Stimulated activated CD8-positive, alpha-beta memory T cell treated with anti-CD3 and anti-CD28 coated beads, Interleukin-4, amount 100 ng/mL, for 4 hours (primary cell): ENCODE data around the gene SCAMP3.
A peak's percentile ranks its signal among the peaks of the same experiment; 100 is the strongest.
"Not testable (repeated sequence)": the region's sequence is repeated elsewhere in the genome, so short reads cannot be mapped to it uniquely, and the experiment has no call there.

ENCODE experiments used
- DNase-seq, 2 donors: peaks; one replicate each; pipeline ENCODE4 v3.0.0-alpha.2; 2020; ENCODE audit warnings: low read depth in 2 of 2, low spot score in 1 of 2

SCAMP3 gene

DNA sequence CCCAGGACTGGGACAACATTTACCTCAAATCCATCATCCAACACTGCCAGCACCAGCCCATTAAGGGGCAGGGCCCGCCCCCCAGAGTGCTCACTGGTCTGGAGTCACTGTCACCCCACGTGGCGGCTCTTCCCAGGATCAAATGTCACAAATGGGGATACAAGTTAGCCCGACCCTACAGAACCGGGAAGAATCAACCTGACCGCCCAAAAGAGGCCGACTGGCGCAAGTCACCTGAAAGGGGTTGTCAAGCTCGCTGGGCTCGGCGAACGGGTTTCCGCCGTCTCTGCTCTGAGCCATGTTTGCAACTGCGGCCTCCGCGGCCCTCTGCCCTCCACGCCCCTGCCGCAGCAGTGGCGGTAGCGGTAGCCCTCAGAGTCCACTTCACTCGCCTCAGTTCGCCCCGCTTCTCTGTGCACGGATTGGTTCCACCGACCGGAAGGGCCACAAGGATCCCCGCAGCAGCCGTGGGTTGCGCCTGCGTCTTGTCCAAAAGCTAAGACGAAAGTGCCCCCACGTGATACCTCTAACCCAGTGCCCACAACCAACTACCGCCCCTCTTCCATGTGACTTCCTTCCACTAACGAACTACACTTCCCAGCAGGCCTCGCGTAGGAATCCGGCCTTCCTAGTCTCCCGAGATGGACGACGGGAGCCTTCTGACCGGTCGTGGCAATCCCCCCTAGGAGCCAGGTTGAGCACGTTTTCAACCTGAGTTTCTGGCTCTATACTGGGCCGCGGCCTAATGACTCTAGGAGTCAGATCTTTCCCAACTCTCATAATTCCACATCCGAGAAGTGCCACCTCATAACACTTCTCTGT lies at the start of gene SCAMP3:
SCAMP3 (minus strand) TSS at position 509 of the 822 bp plus-strand sequence; CDS start at position 300, 209 bp downstream.
- peak; percentile 68 to 78 for DNase-seq

DNA sequence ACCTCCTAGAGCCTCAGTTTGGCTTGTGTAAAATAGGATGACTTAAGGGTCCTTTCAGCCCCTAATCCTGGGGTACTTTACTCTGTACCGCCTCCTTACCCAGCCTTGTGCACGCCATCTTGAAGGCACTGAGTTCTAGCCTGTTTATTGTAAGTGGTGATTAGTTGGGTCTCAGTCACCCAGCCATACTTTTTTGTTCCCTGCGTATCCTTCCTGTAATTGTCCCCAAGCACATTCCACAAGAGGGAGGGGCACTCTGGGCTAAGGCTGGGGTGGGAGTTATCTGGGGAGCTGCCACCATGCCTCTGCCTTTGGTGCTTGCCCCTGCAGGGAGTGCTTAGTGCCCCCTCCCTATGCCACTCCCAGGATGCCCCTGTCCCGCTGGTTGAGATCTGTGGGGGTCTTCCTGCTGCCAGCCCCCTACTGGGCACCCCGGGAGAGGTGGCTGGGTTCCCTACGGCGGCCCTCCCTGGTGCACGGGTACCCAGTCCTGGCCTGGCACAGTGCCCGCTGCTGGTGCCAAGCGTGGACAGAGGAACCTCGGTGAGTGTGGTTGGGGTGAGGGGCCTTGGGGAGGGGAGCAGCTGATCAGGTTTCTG lies 47.4 kb upstream of the SCAMP3 start:
- no peak for DNase-seq

DNA sequence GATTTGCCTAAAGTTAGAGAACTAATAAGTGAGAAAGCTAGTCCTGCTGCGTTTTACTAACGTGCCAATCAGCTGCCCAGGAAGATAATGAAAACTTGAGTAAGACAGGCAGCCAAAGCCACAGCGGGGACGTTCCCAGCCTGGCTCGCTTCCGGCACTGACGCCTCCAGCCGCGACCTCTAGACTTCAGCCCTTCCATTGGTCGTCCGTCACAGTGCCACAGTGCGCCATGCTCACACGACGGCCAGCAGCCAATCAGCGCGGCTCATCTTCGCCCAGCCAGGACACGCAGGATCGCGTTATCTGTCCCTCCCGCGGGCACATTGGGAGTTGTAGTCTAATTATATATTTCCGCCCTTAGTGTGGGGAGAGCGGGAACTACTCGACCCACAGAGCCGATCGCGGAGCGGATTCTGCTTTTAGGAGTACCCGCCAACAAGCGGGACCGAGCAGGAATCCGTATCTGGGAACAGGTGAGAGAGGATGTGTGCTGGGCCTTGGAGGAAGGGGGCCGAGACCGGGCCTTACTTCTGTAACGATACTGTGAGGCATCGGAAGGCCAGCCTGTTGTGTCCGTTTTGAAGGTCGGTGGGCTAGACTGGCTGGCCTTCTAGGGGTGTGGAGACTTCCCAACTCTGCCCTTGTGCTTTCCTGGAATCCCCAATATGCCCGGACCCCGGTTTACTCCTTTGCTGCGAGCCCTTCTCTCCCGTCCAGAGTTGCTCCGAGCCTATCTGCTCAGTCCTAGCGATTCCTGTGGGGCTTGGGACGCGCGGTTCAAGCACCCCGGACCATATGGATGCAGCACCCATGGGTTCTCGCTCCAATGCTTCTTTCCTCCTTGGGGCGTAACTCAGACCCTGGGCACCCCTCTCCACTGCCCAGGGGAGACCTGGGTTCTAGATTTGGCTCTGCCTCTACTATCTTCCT lies 46.6 kb upstream of the SCAMP3 start, which contains the start of gene FDPS:
FDPS (plus strand) TSS at position 374 of the 930 bp plus-strand sequence. CDS start 924 bp downstream, outside the sequence.
- DNase-seq = peak; percentile 90 to 96

DNA sequence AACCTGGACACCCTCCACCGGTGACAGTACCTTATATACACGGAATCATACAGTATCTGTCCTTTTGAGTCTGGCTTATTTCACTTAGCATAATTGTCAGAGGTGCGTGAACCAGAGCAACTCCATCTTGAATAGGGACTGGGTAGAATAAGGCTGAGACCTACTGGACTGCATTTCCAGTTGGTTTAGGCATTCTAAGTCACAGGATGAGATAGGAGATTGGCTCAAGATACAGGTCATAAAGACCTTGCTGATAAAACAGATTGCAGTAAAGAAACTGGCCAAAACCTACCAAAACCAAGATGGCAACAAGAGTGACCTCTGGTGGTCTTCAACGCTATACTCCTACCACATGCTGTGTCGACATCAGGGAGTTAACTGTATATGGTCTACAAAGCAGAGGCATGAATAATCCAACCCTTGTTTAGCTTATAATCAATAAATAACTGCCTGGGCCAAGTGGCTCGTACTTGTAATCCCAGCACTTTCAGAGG lies 45.1 kb upstream of the SCAMP3 start:
- DNase-seq = no peak

DNA sequence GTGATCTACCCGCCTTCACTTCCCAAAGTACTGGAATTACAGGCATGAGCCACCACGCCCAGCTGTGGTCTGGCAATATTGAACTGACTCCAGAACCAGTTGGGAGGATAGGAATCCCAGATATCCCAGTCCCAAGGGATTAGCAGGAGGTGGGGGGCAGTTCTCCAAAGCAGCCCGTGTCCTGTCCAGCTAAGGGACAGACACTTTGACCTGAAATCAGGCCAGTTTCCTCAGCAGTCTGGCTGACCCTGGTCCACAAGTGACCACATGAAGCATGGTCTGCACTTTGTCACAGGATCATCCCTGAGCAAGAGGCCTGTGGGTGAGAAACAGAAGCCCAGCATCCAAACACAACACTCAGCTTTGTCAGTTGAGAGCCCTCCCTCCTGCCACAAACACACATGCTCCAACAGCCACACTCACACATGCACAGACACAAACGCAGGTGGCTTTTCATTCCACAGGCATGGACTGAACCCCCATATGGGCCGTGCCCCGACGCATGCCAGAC lies 43.8 kb upstream of the SCAMP3 start:
- no peak for DNase-seq

DNA sequence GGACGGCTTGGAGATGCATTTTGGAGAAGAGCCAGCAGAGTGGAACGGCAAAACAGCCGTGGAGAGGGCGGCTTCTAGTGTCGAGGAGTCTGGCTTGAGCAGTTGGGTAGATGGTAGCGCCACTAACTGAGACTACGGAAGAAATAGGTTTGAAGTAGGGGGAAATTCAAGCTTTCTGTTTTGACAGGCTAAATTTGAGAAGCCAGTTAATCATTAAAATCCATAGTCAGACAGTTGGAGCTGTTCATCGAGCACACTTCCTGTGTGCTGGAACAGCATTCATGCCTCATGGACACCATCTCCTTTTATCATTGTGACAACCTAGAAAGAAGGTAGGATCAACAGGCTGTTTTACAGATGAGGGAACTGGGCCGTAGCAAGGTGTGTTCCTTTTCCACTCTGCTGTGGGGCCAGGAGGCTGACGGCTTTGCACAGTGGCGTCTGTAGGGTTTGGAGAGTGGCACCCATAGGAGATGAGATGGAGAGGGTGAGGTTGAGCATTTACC lies 42.5 kb upstream of the SCAMP3 start:
- DNase-seq = no peak

DNA sequence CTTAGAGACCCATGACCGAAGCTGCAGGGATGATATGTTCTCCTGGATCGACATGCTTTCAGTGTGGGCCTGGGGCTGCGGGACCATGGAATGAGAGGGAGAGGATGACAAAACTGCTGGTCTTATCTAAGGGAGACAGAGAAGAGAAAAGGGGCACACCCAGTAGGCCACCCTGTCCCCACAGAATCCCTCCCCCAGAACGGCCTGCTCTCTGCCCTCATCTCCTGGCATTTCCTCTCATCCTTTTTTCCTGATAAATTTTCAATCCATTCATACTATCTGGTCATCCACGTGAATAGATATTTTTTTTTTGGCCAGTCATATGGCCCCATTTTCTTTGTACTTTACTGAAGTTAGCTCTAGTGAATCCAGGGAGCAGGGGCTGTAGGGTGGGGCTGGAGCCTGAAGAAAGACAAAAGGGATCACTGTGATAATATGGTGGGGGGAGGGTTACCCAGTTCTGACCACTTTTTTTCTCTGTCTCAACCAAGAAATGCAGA lies 39.2 kb upstream of the SCAMP3 start, which contains the start of gene PKLR:
PKLR (minus strand) TSS at position 97 of the 500 bp plus-strand sequence; CDS start at position 54, 43 bp downstream.
- no peak for DNase-seq

DNA sequence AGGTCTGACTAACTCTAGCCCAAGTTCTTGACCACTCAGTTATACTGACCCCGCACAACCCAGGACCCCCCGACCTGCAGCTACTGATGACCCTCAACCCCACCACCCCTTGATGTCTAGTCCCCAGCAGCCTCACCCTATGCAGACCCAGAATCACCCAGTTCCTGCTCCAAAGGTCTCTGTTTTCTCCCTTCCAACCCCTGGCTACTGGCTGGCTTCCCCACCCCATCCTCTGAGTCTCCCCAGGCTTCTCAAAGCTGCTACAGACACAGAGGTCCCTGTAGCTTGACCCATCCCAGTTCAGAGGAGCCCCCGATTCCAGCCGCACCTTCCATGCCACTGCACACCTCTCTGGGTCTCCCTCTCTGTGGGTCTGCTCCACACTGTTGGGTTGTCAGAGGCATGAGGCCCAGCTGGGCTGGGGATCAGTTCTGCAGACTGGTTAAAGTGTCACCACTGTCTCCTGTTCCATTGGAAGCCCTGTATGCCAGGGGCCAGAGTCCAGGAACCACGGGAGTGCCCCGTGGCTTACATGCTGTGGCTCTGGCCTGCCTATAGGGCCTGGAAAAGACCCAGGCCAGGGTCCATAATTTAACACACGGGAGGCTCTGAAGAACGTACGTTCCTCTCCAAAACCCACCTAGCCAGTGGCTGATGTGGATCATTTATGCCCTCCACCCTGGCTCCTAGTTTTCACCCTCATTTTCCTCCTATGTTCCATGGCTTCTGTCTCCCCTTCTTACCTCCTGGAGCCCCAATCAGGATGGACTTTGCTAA lies 38.6 kb upstream of the SCAMP3 start:
- no peak for DNase-seq

DNA sequence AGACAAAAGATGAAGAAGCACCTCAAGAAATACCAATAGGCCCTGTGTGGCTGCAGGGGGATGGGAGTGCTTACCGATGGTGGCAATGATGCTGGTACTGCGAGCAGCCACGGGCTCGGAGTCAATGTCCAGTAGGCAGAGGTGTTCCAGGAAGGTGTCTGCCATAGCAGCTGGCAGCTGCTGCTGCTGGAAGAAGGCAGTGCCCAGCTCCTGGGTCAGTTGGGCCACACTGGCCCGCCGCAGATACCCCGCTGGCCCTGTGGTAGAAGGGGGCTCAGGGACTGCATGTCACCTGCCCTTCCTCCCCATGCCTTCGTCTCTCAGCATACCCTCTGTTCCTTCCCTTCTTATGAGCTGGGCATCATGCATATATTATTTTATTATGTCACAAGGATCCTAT lies 37.9 kb upstream of the SCAMP3 start:
- DNase-seq = no peak

DNA sequence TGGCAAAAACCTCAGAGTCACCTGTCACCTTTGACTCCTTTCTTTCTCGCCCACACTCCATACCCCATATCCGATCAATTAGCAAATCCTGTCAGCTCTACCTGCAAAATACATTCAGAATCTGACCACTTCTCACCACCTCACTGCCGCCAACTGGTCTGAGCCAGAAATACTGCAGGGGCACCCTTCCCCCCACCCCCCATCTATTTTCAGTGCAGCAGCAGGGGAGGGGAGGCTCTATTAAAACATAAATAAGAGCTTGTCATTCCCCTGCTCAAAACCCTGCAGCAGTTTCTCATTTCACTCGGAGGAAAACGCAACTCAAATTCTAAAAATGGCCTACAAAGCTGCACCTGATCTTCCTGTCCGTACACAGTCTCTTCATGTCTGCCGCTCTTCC lies 35.2 kb upstream of the SCAMP3 start:
- DNase-seq = no peak

DNA sequence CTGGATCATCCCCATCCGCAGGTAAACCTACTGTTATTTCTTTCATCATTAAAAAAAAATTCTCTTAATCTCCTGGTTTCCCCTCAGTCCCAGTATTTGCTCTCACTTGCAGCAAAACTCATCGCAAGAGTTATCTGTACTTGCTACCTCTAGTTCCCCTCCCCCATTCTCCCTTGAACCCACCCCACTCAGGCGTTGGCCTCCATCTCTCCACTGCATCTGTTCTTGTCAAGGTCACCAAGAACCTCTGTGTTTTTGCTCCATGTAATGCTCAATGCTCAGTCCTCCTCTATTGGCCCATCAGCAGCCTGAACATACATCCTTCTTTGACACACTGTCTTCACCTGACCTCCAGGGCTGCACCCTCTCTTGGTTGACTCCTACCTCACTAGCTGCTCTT lies 34.5 kb upstream of the SCAMP3 start:
- no peak for DNase-seq

DNA sequence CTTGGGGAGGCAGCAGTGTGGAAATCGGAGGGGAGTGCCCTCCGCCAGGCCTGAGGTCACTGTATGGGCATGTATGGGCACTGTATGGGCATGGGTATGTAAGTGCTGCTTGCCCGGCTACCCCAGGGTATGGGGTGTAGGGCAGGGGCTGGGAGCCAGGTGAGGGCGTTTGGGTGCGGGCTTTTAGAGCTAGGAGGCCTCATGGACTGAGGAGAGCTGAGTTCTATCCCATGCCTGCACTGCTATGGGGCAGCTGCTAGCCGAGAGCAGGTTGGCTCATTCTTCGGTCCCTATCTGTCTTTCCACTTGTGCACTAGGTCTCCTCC lies 33.7 kb upstream of the SCAMP3 start:
- DNase-seq = no peak

DNA sequence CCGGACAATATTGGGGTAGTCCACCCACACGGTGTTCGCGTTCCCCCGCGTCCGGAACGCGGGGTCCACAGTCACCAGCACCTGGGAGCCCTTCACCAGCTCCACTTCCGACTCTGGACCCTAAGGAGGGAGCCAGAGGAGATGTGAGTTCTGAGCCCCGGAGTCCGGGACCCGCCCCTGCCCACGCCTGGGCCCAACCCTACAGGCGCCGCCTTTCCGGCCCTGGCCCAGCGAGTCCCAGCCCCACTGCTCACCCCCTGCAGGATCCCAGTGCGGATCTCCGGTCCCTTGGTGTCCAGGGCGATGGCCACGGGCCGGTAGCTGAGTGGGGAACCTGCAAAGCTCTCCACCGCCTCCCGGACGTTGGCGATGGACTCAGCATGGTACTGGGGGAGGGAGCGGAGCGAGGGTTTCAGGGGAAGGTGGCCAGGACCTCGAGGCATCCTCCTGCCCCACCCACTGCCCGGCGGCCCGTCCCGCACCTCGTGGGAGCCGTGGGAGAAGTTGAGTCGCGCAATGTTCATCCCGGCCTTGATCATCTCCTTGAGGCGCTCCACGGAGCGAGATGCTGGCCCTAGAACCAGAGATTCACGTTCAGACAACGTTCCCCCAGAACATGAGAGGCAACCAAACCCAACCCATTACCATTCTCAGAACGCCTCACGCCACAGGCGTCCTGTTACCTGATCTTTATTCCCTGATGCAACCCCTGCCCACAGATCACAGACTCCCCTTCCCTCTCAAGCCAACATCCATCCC lies 33.2 kb upstream of the SCAMP3 start:
- no peak for DNase-seq

DNA sequence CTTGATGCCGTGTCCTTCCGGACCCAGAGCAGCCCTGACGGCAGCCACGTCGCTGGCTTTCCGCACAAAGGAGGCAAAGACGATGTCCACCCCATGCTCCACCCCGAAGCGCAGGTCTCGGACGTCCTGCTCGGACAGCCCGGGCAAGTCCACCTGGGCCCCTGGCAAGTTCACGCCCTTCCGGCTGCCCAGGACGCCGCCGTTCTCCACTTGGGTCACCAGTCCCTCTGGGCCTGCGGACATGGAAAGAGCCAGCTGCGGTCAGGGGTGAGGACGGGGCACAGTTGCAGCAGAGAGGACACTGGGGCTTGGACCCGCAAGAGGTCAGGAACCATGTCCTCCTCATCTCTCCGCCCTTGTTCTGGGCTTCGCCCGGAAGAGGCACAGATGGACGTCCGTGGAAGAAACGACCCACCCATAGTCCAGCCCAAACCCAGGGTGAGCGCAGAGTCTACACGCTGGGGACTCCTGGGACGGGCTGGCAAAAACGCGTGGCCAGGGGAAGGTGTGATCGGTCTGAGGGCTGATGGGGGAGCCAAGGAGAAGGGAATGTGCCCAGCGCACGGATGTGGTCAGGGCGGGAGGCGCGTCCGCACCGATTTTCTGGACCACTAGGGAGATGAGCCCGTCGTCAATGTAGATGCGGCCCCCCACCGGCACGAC lies 32.5 kb upstream of the SCAMP3 start:
- DNase-seq = no peak

DNA sequence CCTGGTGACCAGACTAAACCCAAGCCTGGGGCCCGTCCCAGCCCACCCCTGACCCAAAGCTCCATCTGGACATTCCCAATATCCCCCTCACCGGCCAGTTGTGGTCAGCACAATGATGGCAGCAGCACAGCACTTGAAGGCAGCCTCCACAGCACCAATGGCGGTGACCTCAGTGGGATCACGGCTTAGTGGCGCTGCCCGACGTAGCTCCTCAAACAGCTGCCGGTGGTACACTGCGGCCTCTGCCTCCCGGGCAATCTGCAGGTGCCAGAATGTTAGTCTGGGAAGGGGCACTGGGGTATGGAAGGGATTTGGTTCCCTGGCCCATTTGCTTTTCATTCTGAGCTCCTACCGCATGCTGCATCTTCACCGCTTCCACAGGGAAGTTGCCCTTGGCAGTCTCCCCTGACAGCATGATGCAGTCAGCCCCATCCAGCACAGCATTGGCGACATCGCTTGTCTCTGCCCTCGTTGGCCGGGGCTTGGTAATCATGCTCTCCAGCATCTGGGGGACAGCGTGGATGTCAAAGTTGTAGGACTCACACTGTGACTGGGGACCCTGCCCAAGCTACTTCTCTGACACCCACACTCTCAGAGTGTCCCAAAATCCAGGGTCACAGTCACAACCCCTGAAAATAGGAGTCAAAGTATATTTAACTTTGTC lies 31.1 kb upstream of the SCAMP3 start:
- DNase-seq = no peak

DNA sequence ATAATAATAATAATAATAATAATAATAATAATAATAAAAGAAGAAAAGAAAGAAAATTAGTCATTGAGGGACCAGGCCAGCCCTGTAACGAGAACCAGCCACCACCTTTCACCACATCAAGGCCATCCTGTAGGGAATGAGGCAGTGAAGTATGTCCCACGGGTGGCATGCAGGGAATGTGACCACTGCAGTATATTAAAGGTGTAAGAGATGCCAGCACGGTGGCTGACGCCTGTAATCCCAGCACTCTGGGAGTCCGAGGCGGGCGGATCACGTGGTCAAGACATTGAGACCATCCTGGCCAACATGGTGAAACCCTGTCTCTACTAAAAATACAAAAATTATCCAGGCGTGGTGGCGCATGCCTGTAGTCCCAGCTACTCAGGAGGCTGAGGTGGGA lies 28.8 kb upstream of the SCAMP3 start:
- not testable (repeated sequence) for DNase-seq

DNA sequence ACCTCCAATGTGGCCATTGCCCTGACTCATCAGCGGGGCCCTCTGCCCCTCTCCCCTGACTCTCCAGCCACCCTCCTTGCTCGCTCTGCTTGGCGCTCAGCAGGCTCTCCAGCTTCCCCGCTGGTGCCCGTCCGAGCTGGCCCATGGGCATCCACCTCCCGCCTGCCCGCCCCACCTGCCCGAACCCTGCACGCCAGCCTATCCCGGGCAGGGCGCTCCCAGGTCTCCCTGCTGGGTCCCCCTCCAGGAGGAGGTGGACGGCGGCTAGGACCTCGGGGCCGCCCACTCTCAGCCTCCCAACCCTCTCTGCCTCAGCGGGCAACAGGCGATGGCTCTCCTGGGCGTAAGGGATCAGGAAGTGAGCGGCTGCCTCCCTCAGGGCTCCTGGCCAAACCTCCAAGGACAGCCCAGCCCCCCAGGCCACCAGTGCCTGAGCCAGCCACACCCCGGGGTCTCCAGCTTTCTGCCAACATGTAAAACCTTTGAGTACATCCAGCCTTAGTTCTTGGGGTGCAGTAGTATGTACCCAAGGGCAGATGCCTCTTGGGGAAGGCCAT lies 25.9 kb upstream of the SCAMP3 start:
- no peak for DNase-seq

DNA sequence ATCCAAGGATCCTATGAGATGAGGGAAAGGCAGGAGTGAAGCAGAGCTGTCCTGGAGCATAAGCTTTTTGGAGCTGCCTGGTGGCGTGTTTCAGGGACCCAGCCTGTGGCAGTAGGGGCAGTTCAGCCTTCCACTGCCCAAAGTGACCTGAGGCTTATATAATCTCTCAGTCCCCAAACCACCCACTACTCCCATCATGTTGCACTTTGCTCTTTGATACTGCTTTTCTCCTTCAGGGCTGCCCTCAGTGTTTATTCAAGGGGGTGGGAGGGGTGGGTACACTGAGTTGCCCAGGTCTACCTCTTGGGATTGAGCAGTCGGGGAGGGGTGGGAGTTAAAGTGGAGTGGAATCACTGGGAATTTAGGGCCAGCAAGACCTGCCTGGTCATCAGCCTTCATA lies 24.4 kb upstream of the SCAMP3 start:
- DNase-seq = no peak
